GM18907 (cell line): Measurements from ENCODE around the gene LRP1-AS.

Experiments used
- ATAC-seq: cut with Tn5 transposase; IDR thresholded peaks from one replicate; pipeline ENCODE4 v1.9.1; 2021; ENCODE audit warnings: mild to moderate bottlenecking, moderate library complexity; ENCODE audit not compliant: unreplicated experiment

Gene LRP1-AS

DNA sequence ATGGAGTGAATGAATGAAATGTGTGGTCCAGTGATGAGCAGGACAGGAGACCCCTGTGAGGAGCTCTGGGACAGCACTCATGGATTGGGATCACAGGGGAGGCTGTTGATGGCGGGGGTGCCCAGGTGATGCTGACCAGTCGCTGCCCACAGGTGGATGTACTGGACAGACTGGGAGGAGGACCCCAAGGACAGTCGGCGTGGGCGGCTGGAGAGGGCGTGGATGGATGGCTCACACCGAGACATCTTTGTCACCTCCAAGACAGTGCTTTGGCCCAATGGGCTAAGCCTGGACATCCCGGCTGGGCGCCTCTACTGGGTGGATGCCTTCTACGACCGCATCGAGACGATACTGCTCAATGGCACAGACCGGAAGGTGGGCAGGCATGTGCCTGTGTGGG, 13.3 kb upstream of the LRP1-AS start:
- ATAC-seq, result no peak

DNA sequence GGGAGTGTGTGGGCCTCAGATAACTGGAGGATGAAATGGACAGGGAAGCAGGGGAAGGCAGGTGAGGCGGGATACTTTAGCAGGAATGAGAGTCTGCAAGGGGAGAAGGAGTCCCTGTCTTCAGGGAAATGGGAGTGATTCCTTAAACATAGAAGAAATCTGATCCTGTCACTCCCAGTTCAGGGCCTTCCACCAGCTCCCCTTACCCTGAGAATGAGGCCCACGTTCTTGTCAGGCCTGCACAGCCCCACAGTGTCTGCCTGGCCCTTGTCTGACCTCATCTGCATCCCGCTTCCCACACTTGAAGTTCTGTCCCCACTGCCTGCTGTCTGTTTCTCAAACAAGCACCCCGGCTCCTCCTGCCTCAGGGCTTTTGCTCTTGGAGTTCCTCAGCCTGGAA, 12.6 kb upstream of the LRP1-AS start:
- no peak for ATAC-seq

DNA sequence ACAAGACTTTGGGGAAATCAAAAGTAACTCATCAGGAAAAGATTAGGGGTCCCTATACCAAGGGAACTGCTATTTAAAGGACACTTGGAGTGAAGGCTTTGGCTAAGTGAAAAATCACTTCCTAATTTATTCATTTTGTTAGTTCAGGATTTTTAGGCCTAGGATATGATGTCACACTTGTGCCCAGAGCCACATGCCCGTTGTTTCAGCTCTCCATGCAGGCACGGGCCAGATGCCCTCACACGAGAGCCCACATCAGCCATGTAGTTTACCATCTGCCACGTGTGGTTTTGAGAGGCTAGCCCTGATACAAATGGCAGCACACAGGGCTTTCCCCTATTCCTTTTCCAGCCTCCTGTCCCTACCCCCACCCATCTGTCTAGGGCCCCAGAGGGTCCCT, 11.9 kb upstream of the LRP1-AS start:
- ATAC-seq, result no peak

DNA sequence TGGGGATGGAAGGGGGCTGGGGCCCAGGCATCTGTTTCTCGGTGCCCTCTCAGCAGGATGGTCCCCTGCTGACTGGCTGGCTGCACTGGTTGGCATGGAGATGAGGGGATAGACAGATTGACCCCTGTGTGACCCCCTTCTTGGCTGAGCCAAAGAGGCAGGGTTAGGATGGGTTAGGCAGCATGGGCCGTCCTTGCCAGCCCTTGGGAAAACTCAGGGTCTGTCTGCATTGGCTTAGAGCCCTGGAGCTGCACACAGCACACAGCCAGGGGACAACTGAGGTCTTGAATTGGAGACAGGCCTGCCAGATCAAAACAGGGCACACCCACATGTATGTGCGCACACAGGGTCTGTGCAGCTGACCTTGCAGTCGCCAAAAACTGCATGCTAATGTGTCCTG, 11.2 kb upstream of the LRP1-AS start:
- no peak for ATAC-seq

DNA sequence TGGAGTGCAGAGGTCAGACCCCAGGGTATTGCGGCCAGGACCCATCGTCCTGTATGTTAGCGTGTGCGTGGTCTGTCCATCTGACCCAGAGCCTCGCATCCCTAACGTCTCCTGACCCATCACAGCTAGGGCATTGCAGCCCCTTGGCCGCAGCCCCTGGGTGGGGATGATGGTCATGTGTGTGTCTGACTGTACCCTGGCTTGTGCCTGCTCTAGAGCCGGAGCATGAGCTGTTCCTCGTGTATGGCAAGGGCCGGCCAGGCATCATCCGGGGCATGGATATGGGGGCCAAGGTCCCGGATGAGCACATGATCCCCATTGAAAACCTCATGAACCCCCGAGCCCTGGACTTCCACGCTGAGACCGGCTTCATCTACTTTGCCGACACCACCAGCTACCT, 10.8 kb upstream of the LRP1-AS start:
- no peak for ATAC-seq

DNA sequence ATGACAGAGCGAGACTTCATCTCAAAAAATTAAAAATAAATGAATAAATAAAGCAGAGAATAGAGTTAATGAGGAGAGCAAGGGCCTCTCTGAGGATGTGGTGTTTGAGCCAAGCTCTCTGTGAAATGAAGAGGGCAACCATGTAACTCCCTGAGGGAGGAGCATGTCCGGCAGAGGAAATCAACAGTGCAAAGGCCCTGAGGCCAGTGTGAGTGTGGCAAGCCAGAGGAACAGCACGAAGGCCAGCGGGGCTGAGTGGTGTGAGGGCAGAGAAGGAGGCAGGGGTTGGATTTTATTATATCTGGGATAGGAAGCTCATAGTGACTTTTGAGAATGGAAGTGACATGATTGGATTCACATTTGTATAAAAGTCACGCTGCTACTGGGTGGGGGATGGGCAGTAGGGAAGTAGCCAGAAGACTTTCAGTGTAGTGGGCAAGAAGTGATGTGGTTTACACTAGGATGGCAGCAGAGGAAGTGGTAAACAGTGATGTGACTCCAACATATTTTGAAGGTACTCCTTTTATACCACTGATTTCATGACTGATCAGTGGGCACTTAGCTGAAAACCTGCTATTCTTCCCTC, 10.3 kb upstream of the LRP1-AS start:
- no peak for ATAC-seq

DNA sequence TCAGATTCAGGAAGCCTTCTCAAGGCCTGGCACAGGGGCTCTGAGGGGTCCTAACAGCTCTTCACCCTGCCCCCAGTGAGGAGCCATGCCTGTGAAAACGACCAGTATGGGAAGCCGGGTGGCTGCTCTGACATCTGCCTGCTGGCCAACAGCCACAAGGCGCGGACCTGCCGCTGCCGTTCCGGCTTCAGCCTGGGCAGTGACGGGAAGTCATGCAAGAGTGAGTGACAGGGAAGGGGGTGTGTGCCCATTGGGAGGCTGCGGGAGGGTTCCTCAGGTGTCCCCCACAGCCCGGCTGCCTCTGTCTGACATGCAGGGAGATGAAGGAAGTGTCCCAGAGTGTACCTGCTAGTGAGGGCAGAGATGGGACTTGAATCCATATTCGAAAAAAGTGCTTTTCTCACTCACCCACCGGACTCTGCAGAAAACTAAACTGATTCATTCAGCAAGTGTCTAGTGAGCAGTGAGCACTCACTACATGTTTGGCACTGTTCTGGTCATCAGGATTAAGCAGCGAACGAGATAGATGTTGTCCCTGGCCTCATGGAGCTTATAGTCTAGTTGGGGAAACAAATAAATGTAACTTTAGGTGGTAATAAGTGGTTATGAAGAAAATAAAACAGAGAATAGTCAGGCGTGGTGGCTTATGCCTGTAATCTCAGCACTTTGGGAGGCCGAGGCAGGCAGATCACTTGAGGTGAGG, 9.4 kb upstream of the LRP1-AS start:
- no peak for ATAC-seq

DNA sequence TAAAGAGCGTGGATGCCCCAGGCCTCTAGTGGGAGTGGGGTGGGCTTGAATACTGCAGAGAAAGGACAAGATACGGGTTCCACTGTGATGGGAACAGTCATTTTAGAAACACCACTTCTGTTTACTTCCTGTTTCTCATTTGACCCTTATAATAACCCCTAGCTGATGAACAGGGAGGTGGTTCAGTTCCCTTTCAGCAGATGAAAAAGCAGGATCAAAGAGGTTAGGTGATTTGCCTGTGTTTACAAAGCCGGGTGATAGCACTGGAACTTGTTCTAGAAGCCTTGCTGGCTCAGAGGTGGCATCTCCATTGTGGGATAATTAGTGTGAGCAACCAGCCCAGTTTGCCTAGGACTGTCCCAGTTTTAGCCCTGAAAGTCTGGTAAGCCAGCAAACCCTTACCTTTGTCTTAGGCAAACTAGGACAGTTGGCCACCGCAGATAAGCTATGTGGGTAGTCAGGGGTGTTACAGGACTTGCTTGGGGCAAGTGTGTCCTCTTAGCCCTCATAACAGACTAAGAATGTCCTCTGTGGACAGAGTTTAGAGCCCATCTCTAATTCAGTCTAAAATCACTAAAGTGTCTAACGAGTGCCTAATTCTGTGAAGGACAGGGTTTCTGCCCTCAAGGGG, 7.5 kb upstream of the LRP1-AS start:
- ATAC-seq, result no peak

DNA sequence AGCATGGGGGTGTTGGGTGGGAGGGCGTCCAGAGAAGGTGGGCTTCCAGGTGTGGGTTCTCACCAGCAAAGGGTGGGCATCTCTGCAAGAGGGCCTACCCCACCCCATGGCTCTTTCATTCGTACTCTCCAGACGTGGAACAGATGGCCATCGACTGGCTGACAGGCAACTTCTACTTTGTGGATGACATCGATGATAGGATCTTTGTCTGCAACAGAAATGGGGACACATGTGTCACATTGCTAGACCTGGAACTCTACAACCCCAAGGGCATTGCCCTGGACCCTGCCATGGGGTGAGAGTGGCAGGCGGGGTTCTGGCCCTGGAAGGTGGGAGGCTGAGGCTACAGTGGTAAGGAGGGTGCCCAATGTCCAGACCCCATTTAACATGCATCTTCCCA, 6.7 kb upstream of the LRP1-AS start:
- ATAC-seq, result no peak

DNA sequence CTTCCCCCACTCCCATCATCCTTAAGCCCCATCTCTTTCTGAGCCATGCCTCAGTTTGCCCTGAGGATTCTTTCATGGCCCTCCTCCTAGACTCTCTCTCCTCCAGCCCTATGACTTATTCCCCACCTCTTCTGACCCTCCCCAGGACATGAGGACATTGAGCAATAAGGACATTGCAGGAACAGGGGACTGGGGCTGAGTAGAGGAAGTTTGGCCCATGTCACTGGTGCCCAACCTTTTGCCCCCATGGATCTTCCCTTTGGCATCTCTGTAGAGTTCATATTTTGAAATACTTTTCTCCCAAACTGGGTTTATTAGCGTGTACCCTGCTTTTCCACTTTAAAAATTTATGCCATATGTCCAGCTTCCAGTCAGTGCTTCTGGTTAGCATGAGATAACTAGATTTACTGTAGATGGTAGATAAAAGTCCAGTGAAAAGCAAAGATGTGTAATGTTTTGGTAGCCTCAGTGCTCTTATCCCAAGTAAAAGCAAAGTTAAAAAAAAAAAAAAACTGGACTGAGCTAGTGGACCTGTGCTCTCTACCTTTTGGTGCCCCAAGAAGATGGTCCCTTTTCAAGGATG, 6.1 kb upstream of the LRP1-AS start:
- ATAC-seq, result no peak

DNA sequence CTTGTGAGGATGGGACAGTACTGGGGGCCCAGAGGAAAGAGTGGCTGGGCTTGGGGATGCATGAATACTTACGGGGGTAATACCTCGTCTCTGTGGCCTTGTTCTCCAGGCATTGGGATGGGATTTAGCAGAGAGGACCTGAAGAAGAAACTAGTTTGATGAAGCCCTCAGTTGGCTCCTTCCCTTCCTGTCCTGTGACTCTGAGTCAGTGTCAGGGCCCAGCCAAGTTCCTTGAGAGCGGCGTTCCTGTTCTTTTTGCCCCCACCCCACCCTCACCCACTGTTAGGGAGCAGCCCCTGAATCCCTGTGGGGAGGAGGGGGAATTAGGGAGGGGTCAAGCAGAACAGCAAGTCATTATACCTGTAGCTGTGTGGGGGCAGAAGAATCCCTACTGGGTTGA, 5.2 kb upstream of the LRP1-AS start:
- no peak for ATAC-seq

DNA sequence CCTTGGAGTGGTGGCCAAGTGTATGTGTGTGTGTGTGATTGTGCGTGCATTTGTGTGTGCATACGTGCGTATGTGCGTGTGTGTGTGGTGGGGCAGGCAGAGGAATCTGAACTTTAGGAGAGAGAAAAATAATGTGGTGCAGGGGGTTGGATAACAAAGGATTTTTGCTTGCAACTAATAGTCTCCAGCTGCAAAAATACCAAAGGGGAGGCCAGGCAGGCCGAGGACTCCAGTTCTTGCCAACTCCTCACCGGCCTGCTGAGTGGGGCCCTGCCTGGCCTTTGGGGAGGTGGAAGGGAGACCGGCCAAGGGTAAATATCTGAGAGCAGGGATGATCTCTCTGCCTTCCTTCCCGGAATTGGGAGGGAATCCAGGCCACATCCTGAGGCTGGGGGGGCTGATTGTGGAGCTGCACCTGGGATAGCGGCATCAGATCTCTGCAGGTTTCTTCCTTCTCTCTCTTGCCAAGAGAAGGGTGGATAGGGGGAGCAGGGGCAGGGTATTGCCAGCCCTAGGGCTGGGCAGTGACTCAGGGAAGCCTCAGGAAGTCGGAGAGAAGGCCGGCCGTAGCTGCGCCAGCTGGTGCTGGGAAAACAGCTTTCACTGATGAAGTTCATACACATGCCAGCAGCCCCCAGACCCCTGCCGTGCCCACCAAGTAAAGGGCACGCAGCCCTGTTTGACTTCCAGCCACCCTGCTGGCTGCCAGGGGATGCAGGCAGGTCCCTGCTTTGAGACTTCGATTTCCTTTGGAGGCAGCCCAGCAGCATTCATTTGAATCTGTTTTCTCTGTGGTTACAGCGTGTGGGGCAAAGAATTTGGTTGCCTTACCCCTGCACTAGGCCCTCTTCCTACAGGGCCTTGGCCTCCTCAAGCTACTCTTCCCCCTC, 4.6 kb upstream of the LRP1-AS start:
- no peak for ATAC-seq

DNA sequence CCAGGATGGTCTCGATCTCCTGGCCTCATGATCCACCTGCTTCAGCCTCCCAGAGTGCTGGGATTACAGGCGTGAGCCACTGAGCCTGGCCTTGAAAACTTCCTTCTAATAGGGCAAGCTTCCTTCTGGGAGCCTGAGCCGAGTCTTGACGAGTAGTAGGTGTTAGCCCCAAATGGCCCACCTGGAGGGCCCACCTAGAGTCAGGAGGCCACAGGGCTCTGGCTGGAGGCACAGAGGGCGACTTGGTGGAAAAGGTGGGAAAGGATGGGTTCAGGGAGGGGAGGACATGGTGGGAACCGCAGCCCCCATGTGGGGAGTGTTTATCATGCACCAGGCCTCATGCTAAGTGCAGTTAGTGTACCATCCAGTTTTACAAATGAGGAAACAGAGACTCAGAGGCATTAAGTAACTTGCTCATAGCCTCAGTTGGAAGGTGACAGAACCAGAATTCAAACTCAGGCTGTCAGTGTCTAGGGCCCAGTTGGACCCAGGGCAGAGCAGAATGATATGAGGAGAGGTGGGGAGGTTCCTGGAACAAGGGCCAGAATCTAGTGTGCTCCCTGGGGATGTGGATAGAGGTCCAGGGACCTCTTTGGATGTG, 3.1 kb upstream of the LRP1-AS start:
- no peak for ATAC-seq

DNA sequence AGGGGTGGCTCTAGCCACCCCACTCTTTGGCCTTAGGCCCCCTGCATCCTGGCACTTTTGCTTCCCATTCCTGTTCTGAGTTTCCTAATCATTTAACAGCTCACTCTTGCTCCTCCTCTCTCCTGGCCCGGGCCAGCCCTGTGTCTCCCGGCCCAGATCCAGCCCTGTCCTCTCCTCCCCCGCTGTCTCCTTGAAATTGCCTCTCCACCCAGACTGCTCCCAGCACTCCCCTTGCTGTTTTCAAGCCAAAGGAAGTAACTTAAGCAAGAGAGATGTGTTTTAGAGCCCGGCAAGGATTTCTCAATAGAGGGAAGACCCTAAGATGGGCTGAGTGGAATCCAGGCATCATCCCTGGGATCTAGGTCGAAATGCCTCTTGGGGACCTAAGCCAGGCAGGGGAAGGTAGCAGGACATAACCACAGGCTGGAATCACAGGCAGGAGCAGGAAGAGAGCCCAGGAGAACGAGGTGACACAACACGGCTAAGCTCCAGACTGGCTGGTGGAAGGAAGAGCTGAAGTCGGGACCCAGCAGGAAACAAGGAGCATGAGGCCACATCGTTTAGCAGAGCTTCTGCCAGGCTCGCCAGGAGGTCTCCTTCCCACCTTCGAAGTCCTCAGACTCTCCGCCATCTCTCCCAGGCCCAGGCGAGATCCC, 2.0 kb upstream of the LRP1-AS start:
- no peak for ATAC-seq

DNA sequence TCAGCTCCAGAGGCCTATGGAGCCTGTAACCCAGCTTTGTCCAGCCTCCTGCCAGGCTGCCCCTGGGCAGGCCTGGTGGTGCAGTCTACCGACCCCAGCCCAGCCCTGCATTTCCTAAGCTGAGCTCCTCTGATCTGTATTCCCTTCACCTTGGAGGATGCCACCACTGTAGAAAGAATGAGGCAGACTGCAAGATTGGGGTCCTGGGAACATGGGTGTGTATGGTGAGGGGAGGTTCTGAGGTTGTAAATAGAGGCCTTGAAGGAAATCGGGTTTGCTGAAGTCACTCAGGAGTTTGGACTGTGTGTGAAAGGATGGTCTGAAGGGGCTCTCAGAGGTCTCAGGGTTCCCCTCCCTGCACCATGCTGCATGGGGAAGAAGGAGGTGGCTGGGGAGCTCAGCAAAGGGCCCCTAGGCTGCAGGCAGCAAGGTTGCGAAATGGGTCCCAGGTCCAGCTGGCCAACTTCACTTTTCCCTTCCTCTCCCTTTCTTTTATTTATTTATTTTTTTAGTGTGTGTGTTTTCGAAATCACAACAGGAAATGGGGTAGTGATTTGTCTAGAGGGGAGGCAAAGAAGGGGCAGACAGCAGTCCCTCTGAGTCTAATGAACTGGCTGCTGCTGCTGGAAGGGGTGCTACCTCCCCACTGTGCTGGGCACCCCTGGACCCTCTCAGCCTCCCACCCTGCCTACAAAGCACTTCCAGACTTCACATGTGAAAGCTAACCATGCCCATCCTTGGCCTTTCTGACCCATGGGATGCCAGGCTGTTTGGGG, 1.2 kb upstream of the LRP1-AS start:
- no peak for ATAC-seq

DNA sequence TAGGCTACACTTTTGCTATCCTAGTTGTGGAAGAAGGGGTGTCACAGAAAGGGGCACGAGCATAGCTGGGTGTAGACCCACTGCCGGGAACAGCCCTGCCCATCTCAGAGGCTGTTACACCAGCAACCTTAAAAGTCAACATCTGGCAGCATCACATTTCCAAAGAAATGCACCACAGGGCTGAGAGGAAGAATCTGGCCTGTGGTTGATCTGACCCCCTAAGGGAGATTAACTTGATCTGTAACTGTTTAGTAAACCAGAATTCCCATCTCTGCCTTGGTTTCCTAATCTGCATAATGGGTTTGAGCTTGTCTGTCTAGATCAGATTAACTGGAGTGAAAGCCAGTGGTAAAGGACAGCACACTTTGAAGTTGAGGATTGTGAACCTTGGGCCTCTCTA, 1.3 kb downstream of the LRP1-AS start:
- ATAC-seq, result no peak

DNA sequence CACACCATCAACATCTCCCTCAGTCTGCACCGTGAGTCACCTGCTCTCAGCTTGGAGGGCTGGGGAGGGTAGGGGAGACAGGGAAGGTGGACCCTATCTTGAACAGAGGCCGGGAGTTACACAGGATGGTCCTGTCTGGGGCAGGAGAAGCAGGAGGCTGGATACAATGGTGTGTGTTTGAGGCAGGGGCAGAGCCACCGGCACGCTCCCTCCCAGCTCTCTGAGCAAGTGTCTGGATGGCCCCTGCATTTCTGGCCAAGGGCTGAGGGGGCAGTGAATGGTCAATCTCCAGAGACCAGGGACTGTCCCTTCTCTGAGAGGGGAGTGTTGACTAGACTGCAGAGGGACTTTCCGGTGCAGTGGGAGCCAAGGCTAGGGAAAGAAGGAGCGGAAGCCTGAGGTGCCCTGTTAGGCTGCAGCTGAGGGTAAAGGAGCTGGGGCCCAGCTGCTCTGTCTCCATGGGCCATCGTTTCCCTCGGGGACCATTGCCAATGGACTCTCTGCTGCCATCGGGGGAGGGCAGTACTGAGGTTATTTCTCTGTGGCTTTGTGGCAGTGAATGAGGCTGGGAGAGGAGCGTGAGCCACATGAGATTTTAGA, 1.9 kb downstream of the LRP1-AS start:
- no peak for ATAC-seq

DNA sequence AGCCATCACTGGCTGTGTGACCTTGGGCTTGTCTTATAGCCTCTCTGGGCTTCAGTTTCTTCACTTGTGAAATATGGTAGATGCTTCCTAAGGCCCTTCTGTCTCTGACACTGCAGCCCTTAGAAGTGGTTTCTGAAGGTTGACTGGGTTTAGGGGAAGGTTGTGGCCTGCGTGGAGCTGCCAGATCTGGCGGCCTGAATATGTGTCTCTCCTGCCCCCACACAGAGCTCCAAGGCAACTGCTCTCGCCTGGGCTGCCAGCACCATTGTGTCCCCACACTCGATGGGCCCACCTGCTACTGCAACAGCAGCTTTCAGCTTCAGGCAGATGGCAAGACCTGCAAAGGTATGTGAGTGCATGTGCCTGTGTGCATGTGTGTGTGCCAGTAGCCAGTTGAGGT, 4.0 kb downstream of the LRP1-AS start:
- ATAC-seq, result no peak

DNA sequence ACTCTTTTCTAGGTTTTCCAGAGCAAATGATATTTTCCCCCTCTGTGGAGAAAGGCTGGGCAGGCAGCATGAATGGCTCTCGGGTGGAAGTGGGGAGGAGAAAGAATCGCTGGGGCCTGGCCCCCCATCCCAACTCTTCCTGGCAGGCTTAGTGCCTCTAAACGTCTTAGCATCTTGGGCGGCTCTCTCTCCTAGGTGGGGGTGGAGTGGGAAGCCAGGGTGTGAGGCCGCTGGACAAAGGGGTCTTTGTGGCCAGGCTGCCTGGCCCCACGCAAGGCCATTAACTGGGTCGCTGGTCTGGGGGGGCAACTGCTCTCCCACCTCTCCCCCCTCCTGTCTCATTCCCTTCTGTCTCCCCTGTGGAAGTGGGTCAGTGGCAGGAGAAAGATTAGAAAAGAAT, 4.7 kb downstream of the LRP1-AS start:
- no peak for ATAC-seq
